WTC11 (cell line): ENCODE results near the gene FAM193B. TPM values are rescaled to one million over a fixed set of nuclear protein-coding genes. Genes with fewer than 3 reads are reported as not detected.

Experiments used
- ATAC-seq: fragments of 200-7000 bp; cut with Tn5 transposase; 2 replicates; pipeline ENCODE4 v1.10.0; 2021; ENCODE audit warnings: mild to moderate bottlenecking, moderate library complexity
- CTCF ChIA-PET: fragments of 300-600 bp; sonication (Branson Sonifier 250); formaldehyde crosslinking; loops from one replicate; lab custom pipeline; 2021; ENCODE audit warnings: antibody characterized with exemption; lab: Charles Lee
- POLR2A ChIA-PET: fragments of 350-600 bp; sonication (Branson Sonifier 250); formaldehyde crosslinking; loops from one replicate; lab custom pipeline; 2021; ENCODE audit warnings: antibody characterized with exemption; lab: Charles Lee
- DNase-seq: peaks from one replicate; pipeline ENCODE4 v3.0.0; 2021; ENCODE audit warnings: low spot score
- H3K27ac Mint-ChIP-seq: 2 replicates; pipeline ENCODE4 v1.8.0; 2021; ENCODE audit warnings: mixed read lengths
- H3K27me3 Mint-ChIP-seq: 2 replicates; pipeline ENCODE4 v1.8.0; 2021; ENCODE audit warnings: low read depth, mild to moderate bottlenecking, moderate library complexity, mixed read lengths
- H3K36me3 Mint-ChIP-seq: 2 replicates; pipeline ENCODE4 v1.8.0; 2021; ENCODE audit warnings: mixed read lengths
- H3K4me1 Mint-ChIP-seq: 2 replicates; pipeline ENCODE4 v1.8.0; 2022; ENCODE audit warnings: mixed read lengths
- H3K4me3 Mint-ChIP-seq: 2 replicates; pipeline ENCODE4 v1.8.0; 2021; ENCODE audit warnings: mild to moderate bottlenecking, moderate library complexity, mixed read lengths
- H3K9me3 Mint-ChIP-seq: 2 replicates; pipeline ENCODE4 v1.8.0; 2021; ENCODE audit warnings: mixed read lengths
- ATF1 ChIP-seq: sonication (generic); formaldehyde crosslinking; IDR thresholded peaks from 2 replicates; pipeline ENCODE4 v1.8.1; 2023; ENCODE audit warnings: mild to moderate bottlenecking, moderate library complexity, missing genetic modification reagents
- CBFB ChIP-seq: sonication (generic); formaldehyde crosslinking; IDR thresholded peaks from 2 replicates; pipeline ENCODE4 v1.8.1; 2022; ENCODE audit warnings: mild to moderate bottlenecking, low read depth, missing genetic modification reagents
- EMX1 ChIP-seq: fragments of 250-450 bp; sonication (Bioruptor Pico); IDR thresholded peaks from 2 replicates; pipeline ENCODE4 v1.8.0; 2021; ENCODE audit warnings: mild to moderate bottlenecking
- ETV6 ChIP-seq: sonication (generic); formaldehyde crosslinking; IDR thresholded peaks from 2 replicates; pipeline ENCODE4 v1.8.1; 2022; ENCODE audit warnings: mild to moderate bottlenecking, missing genetic modification reagents
- GRHL2 ChIP-seq: fragments of 250-450 bp; sonication (Bioruptor Pico); IDR thresholded peaks from 2 replicates; pipeline ENCODE4 v1.8.0; 2022; ENCODE audit warnings: mild to moderate bottlenecking, moderate library complexity; ENCODE audit not compliant: insufficient replicate concordance, severe bottlenecking
- IRF2 ChIP-seq: sonication (generic); formaldehyde crosslinking; IDR thresholded peaks from 2 replicates; pipeline ENCODE4 v1.8.0; 2022; ENCODE audit warnings: low read depth, missing genetic modification reagents, borderline replicate concordance
- NFYB ChIP-seq: sonication (generic); formaldehyde crosslinking; conservative IDR thresholded peaks from 2 replicates; pipeline ENCODE4 v1.8.0; 2022; ENCODE audit warnings: low read depth, missing genetic modification reagents
- NR1H2 ChIP-seq: sonication (generic); formaldehyde crosslinking; IDR thresholded peaks from 2 replicates; pipeline ENCODE4 v1.9.0; 2021; ENCODE audit warnings: mild to moderate bottlenecking, moderate library complexity, missing genetic modification reagents
- PRRX2 ChIP-seq: fragments of 250-450 bp; sonication (Bioruptor Pico); IDR thresholded peaks from 2 replicates; pipeline ENCODE4 v1.8.0; 2021; ENCODE audit warnings: mild to moderate bottlenecking
- RELA ChIP-seq: sonication (generic); formaldehyde crosslinking; IDR thresholded peaks from 2 replicates; pipeline ENCODE4 v1.8.1; 2022; ENCODE audit warnings: missing genetic modification reagents, mild to moderate bottlenecking, borderline replicate concordance
- TCF7 ChIP-seq: sonication (generic); formaldehyde crosslinking; IDR thresholded peaks from 2 replicates; pipeline ENCODE4 v1.8.0; 2022; ENCODE audit warnings: mild to moderate bottlenecking, low read depth, missing genetic modification reagents, moderate library complexity
- TEAD1 ChIP-seq: sonication (generic); formaldehyde crosslinking; IDR thresholded peaks from 2 replicates; pipeline ENCODE4 v1.8.0; 2022; ENCODE audit warnings: mild to moderate bottlenecking, missing genetic modification reagents
- ZNF232 ChIP-seq: sonication (generic); formaldehyde crosslinking; IDR thresholded peaks from 2 replicates; pipeline ENCODE4 v1.8.0; 2022; ENCODE audit warnings: mild to moderate bottlenecking, missing genetic modification reagents
- ZNF423 ChIP-seq: fragments of 250-450 bp; sonication (Bioruptor Pico); IDR thresholded peaks from 2 replicates; pipeline ENCODE4 v2.1.2; 2022; ENCODE audit warnings: mild to moderate bottlenecking, moderate library complexity
- total RNA-seq: library from RNA; stranded (reverse); gene quantifications from 3 replicates; pipeline ENCODE4 v1.2.3, GENCODE V29; 2021
- TF ChIP-seq, protein P1 (sequence below): fragments of 250-450 bp; sonication (Bioruptor Pico); IDR thresholded peaks from 2 replicates; pipeline ENCODE4 v1.9.0; 2021; ENCODE audit warnings: moderate library complexity, mild to moderate bottlenecking, inconsistent platforms, borderline replicate concordance
- TF ChIP-seq, protein P2 (sequence below): sonication (generic); formaldehyde crosslinking; IDR thresholded peaks from 2 replicates; pipeline ENCODE4 v1.8.1; 2022; ENCODE audit warnings: low read depth, mild to moderate bottlenecking, moderate library complexity, missing genetic modification reagents, borderline replicate concordance
- TF ChIP-seq, protein P3 (sequence below): sonication (generic); formaldehyde crosslinking; IDR thresholded peaks from 2 replicates; pipeline ENCODE4 v1.8.1; 2023; ENCODE audit warnings: mild to moderate bottlenecking, missing genetic modification reagents
- TF ChIP-seq, protein P4 (sequence below): sonication (generic); formaldehyde crosslinking; IDR thresholded peaks from 2 replicates; pipeline ENCODE4 v1.8.0; 2022; ENCODE audit warnings: mild to moderate bottlenecking, missing genetic modification reagents
- TF ChIP-seq, protein P5 (sequence below): fragments of 250-450 bp; sonication (Bioruptor Pico); IDR thresholded peaks from 2 replicates; pipeline ENCODE4 v1.9.0; 2021; ENCODE audit warnings: mild to moderate bottlenecking
- TF ChIP-seq, protein P6 (sequence below): sonication (generic); formaldehyde crosslinking; IDR thresholded peaks from 2 replicates; pipeline ENCODE4 v1.8.1; 2022; ENCODE audit warnings: missing genetic modification reagents, borderline replicate concordance

FAM193B gene
- total RNA-seq, 1 experiment from 2014 or later, result 101 TPM

DNA sequence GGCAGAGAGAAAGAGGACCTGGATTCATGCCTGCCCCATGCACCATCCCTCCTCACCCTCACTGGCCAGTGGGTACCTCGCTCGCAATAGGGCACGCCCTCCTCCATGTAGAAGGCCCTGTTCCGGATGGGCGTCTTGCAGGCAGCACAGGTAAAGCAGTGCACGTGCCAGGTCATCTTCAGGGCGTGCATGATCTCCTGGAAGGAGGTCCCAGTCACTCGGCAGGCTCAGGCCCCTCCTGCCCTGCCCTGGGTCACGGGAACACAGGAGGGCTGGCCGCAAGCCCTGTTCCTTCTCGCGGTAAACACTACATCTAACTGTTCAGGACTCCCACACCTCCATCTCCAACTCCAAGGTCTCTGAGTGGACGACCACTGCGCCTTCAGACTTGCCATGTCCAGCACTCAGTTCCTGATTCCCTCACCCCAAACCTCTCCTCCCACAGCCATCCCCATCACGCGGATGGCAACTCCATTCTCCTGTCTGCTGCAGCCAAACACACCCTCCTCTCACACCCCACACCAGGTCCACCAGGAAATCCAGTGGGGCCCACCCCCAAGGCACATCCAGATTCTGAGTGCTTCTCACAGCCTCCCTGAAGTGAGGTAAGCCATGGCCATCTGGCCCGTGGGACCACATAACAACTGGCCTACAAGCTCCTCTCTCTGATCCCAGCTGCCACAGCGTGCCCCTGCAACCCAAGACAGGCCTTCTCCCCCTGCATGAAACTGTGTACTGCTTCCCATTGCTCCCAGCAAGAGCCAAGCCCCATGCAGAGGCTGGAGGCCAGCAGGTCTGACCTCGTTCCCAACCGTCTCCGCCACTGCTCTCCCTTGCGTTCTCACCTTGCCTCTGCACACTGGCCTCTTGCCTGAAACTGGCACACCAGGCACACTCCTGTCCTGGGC is 70.1 kb downstream of the FAM193B start (continued):
- no peak for TF ChIP-seq CBFB (CRISPR knock-in tag)
- no peak for TF ChIP-seq EMX1 (CRISPR knock-in tag)
- TF ChIP-seq TCF7 (CRISPR knock-in tag), result no peak
- TF ChIP-seq, all 79 proteins: peak for 0

DNA sequence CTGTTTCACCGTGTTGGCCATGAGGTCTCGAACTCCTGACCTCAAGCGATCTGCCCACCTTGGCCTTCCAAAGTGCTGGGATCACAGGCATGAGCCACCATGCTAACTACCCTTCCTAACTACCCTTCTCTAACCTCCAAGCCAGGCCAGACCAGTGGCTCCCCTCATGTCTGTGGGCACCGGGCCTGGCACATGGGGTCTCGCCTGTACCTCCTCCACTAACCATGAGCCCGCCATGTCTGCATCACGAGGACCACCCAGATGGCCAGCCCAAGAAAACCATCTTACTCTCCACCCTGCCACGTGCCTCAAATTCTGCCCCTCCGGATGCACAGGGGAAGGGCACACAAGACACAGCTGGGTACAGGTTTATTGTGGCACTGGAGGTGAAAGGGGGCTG is 71.3 kb downstream of the FAM193B start:
- ATAC-seq, result no peak
- H3K27me3 Mint-ChIP-seq, result no peaks in the 10 kb centered on the region
- H3K4me3 Mint-ChIP-seq, result no peak overlapping the region
- peaks cover 38% of the 10 kb centered on the region for H3K36me3 Mint-ChIP-seq
- H3K27ac Mint-ChIP-seq, result no peak overlapping the region
- ChIA-PET CTCF (interaction anchor here (16.7 kb wide), 1 partner anchor 10 kb away, joined by 230 read pairs; the partner anchor contains the start of gene PDLIM7), POLR2A (interaction anchor here (0.6 kb wide), 2 partner anchors 13 to 93 kb away, joined by 3 to 5 read pairs; no protein-coding TSS in a partner anchor)
- TF ChIP-seq PRRX2 (no peak), ZNF232 (CRISPR knock-in tag) (no peak), ZNF423 (CRISPR knock-in tag) (no peak), IRF2 (CRISPR knock-in tag) (no peak), ATF1 (CRISPR knock-in tag) (no peak), NFYB (CRISPR knock-in tag) (no peak), RELA (CRISPR knock-in tag) (no peak), ETV6 (CRISPR knock-in tag) (no peak), TEAD1 (no peak), GRHL2 (no peak), NR1H2 (no peak)
- TF ChIP-seq, protein P1, sequence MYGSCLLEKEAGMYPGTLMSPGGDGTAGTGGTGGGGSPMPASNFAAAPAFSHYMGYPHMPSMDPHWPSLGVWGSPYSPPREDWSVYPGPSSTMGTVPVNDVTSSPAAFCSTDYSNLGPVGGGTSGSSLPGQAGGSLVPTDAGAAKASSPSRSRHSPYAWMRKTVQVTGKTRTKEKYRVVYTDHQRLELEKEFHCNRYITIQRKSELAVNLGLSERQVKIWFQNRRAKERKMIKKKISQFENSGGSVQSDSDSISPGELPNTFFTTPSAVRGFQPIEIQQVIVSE (CRISPR knock-in tag), result no peak
- TF ChIP-seq, protein P2, sequence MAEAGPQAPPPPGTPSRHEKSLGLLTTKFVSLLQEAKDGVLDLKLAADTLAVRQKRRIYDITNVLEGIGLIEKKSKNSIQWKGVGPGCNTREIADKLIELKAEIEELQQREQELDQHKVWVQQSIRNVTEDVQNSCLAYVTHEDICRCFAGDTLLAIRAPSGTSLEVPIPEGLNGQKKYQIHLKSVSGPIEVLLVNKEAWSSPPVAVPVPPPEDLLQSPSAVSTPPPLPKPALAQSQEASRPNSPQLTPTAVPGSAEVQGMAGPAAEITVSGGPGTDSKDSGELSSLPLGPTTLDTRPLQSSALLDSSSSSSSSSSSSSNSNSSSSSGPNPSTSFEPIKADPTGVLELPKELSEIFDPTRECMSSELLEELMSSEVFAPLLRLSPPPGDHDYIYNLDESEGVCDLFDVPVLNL (CRISPR knock-in tag), result no peak
- TF ChIP-seq, protein P3, sequence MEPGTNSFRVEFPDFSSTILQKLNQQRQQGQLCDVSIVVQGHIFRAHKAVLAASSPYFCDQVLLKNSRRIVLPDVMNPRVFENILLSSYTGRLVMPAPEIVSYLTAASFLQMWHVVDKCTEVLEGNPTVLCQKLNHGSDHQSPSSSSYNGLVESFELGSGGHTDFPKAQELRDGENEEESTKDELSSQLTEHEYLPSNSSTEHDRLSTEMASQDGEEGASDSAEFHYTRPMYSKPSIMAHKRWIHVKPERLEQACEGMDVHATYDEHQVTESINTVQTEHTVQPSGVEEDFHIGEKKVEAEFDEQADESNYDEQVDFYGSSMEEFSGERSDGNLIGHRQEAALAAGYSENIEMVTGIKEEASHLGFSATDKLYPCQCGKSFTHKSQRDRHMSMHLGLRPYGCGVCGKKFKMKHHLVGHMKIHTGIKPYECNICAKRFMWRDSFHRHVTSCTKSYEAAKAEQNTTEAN (CRISPR knock-in tag), result no peak
- TF ChIP-seq, protein P4, sequence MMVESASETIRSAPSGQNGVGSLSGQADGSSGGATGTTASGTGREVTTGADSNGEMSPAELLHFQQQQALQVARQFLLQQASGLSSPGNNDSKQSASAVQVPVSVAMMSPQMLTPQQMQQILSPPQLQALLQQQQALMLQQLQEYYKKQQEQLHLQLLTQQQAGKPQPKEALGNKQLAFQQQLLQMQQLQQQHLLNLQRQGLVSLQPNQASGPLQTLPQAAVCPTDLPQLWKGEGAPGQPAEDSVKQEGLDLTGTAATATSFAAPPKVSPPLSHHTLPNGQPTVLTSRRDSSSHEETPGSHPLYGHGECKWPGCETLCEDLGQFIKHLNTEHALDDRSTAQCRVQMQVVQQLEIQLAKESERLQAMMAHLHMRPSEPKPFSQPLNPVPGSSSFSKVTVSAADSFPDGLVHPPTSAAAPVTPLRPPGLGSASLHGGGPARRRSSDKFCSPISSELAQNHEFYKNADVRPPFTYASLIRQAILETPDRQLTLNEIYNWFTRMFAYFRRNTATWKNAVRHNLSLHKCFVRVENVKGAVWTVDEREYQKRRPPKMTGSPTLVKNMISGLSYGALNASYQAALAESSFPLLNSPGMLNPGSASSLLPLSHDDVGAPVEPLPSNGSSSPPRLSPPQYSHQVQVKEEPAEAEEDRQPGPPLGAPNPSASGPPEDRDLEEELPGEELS (CRISPR knock-in tag), result no peak
- H3K9me3 Mint-ChIP-seq, result no peaks in the 10 kb centered on the region
- no peaks in the 10 kb centered on the region for H3K4me1 Mint-ChIP-seq
- no peak for DNase-seq

DNA sequence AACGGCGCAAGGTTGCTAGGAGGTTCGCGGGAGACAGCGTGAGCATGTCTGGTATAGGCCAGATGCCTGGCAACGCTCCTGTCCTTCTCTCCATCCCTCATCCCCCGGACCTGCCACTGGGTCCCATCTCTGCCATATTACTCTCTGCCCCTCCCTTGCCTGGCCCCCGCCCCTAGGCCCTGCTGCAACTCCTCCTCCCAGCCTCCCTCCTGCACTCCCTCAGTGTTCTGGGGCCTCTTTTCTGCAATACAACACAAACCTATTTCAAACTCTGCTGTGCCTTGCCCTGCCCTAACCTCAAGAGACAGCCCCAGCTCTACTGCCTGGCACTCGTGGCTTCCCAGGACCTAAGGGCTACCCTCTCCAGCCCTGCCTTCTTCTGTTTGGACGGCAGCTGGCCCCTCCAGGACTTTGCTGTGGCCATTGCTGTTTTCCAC is 72.0 kb downstream of the FAM193B start:
- H3K9me3 Mint-ChIP-seq, result no peaks in the 10 kb centered on the region
- no peak overlapping the region for H3K4me3 Mint-ChIP-seq
- CTCF ChIA-PET, result interaction anchor here (16.7 kb wide), 1 partner anchor 11 kb away, joined by 230 read pairs; the partner anchor contains the start of gene PDLIM7
- no peaks in the 10 kb centered on the region for H3K4me1 Mint-ChIP-seq
- TF ChIP-seq, protein P5, sequence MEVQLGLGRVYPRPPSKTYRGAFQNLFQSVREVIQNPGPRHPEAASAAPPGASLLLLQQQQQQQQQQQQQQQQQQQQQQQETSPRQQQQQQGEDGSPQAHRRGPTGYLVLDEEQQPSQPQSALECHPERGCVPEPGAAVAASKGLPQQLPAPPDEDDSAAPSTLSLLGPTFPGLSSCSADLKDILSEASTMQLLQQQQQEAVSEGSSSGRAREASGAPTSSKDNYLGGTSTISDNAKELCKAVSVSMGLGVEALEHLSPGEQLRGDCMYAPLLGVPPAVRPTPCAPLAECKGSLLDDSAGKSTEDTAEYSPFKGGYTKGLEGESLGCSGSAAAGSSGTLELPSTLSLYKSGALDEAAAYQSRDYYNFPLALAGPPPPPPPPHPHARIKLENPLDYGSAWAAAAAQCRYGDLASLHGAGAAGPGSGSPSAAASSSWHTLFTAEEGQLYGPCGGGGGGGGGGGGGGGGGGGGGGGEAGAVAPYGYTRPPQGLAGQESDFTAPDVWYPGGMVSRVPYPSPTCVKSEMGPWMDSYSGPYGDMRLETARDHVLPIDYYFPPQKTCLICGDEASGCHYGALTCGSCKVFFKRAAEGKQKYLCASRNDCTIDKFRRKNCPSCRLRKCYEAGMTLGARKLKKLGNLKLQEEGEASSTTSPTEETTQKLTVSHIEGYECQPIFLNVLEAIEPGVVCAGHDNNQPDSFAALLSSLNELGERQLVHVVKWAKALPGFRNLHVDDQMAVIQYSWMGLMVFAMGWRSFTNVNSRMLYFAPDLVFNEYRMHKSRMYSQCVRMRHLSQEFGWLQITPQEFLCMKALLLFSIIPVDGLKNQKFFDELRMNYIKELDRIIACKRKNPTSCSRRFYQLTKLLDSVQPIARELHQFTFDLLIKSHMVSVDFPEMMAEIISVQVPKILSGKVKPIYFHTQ (CRISPR knock-in tag), result 0 out of 2 replicates have a peak, but pooled peaks have one; percentile 55
- TF ChIP-seq, protein P6, sequence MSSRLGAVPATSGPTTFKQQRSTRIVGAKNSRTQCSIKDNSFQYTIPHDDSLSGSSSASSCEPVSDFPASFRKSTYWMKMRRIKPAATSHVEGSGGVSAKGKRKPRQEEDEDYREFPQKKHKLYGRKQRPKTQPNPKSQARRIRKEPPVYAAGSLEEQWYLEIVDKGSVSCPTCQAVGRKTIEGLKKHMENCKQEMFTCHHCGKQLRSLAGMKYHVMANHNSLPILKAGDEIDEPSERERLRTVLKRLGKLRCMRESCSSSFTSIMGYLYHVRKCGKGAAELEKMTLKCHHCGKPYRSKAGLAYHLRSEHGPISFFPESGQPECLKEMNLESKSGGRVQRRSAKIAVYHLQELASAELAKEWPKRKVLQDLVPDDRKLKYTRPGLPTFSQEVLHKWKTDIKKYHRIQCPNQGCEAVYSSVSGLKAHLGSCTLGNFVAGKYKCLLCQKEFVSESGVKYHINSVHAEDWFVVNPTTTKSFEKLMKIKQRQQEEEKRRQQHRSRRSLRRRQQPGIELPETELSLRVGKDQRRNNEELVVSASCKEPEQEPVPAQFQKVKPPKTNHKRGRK, result no peak
- DNase-seq (no peak), ATAC-seq (peak; percentile 5; the same call in 1 of the 2 replicates)
- POLR2A ChIA-PET, result interaction anchor here (0.6 kb wide), 1 partner anchor 93 kb away, joined by 5 read pairs; no protein-coding TSS in a partner anchor
- no peak overlapping the region for H3K27ac Mint-ChIP-seq
- no peaks in the 10 kb centered on the region for H3K27me3 Mint-ChIP-seq
- H3K36me3 Mint-ChIP-seq, result peaks cover 32% of the 10 kb centered on the region
